GM21786 (cell line): ENCODE measurements around the gene PRKCE.

Experiments
- ATAC-seq: cut with Tn5 transposase; IDR thresholded peaks from one replicate; pipeline ENCODE4 v1.9.1; 2021; ENCODE audit not compliant: unreplicated experiment

PRKCE gene

DNA sequence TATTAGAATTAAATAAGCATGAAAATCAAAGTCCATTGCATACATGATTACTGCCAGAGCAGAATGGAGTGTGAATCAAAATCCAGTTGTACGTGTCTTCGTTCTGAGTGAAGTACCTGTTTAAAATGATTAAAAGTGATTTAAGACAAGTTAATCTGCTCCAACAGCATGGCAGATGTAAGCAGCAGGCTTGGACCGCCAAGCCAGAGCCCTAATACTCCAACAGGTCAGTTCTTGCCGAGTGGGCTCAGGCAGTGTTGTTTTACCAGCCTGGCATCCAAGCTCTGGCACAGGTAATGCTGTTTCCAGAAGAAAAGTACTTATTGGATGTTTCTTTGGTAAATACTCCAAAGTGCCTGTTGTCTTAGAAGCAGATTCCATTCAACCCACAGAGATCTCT lies 474.3 kb downstream of the PRKCE start:
- no peak for ATAC-seq

DNA sequence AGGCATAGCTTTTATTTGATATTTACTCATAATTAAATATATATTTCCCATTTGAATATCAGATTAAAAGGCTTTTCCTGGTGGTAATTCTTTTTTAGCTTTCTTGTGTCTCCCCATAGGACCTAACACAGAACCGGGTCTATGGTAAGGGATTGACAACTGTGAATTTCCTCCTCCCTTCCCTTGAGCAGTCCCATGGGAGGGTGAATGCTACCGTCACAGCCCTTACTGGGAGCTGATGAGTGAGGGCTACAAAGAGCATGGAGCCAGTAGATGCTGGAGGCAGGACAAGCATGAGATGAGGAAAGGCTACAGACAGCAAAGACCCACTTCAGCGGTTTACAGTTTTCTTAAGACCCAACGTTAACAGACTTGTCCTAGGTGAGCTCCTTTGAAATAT lies 475.1 kb downstream of the PRKCE start:
- no peak for ATAC-seq

DNA sequence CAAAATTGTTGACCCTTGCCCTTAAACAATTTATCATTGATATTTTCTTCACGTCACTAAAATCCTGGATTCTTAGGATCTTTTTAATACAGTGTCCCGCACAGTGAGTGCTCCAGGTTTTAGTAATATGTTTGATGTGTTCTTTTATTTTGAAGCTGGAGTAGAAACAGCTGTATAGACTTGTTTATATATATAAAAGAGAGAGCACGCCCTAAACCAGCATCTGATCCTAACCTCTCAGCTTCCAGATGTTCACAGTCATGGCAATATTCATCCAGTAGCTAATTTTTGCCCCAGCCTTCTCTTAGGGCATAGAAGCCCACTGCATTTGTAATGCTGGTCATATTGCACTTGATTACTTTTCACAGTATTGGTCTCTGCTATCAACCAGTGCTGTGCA lies 475.7 kb downstream of the PRKCE start:
- no peak for ATAC-seq

DNA sequence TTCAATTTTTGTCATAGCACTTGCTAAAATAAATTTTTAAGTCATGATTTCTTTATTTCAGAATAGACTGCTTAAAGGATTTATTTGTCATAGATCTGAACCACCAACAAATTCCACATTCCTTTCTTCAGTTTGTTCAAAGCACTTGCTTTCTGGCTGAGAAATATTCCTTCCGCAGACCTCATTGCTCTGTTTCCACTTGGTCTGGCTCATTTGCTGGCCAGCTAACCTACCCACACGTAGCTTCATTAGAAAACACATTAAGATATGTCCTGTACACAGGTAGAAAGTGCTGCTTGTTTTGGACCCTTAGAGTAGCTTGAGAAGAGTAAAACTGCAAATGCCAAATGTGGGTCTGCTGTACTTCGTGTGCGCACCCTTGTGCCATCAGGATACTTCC lies 479.0 kb downstream of the PRKCE start:
- no peak for ATAC-seq

DNA sequence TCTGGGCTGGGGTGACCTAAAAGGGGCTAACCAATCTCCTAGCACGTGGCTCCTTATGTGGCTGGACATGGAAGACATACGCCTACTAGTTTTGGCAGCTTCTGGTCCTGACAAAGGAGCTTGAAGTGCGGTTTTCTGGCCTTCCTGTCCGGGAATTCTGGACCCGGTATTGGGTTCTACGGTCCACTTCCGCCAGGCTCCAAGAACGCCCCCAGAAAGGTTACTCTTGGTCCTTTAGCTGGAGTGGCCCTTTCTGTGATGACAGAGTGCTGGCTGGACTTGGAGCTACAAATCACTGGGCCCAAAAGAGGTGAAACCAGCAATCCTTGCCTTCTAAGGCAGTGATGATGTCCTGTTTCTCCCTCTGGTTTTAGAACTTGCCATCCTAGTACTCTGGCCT lies 481.5 kb downstream of the PRKCE start:
- ATAC-seq = no peak

DNA sequence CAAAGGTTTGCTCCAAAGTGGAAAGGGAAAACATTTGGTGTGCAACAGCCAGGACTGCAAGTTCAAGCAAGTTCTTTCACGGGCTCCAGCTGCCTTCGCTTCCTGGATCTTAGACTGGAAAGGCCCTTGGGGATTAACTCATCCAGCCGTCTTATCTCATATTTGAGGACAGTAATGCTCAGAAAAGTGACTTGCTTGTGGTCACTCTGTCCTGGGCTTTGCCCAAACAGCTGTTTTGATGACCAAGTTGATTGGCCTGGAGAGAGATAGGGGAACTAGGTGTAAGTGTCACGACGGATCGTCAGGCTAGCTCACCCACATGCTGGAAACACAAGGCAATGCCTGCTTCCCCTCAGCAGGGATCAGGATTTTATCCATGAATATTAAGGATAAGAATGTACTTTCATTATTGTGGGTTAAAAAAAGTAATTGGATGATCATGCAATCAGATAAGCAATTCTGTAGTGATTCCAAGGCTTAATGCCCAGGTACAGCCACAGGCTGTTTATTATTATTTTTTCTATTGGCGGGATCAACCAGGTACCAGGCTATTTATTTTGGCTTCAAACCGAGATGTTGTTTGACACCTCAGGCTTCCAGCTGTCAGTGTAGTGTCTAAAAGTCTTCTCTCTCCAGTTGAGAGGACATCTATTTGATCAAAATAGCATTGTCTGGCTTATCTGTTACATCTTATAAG lies 483.2 kb downstream of the PRKCE start:
- no peak for ATAC-seq

DNA sequence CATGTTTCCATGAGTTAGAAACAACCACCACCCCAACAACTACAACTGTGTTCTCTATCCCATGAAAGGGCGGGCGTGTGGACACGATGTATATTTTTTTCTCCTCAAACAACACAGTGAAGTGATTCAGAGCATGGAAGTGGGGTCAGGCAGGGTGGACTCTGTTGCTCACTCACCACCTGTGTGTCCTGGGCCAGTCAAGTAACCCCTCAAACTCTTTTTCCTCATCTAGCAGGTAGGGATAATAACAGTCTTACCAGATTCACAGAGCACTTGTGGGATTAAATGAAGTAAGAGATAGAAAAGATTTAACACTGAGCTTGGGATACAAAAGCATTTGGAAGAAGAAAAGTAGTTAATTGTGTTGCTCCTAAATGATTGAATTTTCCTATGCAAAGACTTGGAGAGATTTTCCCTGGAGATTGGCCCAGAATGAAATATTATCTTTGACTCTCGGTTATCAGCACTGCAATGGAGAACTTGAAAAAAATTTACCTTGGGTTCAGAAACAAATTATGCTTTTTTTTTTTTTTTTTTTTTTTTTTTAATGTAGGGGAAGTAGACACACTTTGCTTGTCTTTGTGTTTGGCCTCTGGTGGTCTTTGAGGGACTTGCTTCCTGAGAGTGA lies 483.9 kb downstream of the PRKCE start:
- no peak for ATAC-seq

DNA sequence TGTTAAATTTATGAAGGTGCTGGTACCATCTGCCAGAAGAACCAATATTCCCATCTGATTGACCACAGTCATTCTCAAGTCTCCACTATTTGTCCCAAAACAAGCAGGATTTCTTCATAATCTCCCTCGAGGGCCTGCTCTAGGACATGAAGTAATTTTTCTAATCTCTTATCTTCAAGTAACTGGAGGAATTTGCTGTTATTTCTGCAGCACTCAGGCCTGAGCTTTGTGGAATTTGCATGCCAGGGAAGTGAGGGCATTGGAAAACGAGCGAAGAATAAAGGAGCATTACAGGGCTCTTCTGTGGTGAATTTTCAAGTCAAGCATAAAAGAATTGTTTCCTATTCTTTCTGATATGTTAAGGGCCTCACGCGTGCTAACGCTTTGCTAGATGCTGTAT lies 484.5 kb downstream of the PRKCE start:
- no peak for ATAC-seq

DNA sequence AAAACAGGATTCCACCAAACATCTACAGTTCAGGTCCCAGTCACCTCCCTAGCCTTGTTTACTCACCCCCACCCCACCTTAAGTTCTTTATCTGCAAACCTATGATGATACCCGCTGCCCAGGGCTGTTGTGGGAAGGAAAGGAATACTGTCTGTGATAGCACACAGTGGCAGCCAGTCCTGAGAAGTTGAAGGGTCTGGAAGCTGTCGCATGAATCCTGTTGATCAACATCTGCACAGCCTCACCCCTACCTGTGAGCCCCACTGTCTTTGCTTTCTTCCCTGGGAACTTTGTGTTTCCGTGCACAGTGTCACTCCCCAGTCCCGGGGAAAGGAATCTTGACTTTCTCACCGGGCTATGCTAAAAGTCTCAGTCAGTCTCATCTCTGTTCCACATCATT lies 485.0 kb downstream of the PRKCE start:
- ATAC-seq = no peak

DNA sequence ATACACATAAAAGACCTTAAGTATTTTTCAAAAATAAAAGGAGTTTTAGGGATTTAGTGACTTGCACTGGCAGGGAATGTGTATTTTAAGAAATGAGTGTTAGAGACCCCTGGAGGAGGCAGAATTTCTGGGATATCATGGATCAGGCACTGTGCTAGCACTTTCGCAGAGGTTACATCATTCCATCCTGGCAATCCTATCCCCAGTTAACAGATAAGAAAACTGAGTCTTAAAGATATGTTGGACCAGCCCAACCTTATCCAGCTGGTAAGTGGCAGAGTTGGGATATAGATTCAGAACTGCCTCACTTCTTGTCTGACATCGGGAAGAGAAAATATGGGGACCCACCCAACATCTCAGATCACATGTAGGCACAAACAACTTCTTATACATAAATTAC lies 485.5 kb downstream of the PRKCE start:
- ATAC-seq = no peak

DNA sequence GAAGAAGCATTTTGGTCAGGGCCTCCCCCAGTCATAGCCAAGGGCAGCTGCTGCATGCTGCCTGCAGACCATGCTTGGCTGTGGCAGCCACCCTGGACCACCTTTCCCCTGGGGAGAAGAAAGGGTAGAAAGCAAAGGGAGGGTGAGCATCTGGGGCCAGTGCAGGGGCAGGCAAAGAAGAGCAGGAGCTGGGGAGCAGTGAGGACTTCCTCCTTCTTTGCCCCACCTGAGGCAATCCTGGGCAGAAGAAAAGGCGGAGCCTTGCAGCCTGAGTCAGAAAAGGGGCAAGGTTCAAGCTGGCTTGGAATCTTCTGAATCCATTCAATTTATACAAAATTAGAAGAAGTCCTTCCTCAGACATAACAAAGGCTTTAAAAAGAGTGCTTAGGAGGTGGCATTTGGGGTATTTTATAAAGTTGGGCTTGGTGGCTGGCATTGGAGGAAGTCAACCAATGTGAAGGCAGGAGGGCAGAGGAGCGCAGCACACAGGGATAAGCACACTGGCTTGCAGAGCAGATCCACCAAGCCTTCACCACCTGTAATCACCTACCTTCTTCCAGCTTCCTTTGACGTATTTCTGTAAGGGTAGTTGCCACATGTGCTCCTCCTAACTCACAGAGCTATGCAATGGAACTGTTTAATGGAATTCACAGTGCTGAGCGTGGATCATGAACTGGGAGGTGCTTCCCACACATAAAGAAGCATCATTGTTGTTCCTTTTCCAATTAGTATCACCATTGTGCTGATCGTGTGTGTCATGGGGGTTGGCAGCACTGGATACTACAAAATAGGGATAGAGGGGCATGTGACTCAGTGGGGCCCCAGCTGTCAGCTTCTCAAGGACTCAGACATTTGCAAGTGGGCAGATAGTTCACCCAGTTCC lies 491.3 kb downstream of the PRKCE start:
- no peak for ATAC-seq

DNA sequence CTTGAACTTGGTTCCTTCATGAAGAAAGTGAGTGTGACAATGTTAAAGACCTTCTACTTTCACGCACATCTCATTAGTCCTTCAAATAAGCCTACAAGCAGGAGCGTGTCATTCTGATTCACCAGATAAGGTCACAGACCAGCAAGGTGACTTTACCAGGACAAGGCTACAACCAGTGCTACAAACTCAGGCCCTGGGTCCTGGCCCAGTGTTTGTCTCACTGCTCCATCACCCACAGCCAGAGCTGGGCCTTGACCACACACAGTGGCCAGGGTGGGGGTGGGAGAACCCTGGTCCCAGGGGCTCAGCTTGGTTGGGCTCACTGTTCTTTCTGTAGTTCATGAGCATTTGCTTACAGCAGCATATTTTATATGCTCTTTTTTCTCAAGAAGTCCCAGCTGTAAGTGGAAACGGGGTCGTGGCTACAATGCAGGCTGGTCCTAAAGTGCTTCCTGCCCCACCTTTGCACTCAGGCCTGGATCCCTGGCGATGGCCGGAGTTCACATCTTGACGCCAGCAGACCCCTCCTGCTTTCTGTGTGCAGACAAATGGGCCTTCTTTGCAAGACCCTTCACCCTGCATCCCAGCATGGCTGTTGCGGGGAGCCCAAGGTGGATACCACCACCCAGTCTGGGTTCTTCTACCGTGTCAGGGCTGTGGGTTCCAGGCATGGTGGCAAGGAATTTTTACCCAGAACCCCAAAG lies 492.1 kb downstream of the PRKCE start:
- no peak for ATAC-seq

DNA sequence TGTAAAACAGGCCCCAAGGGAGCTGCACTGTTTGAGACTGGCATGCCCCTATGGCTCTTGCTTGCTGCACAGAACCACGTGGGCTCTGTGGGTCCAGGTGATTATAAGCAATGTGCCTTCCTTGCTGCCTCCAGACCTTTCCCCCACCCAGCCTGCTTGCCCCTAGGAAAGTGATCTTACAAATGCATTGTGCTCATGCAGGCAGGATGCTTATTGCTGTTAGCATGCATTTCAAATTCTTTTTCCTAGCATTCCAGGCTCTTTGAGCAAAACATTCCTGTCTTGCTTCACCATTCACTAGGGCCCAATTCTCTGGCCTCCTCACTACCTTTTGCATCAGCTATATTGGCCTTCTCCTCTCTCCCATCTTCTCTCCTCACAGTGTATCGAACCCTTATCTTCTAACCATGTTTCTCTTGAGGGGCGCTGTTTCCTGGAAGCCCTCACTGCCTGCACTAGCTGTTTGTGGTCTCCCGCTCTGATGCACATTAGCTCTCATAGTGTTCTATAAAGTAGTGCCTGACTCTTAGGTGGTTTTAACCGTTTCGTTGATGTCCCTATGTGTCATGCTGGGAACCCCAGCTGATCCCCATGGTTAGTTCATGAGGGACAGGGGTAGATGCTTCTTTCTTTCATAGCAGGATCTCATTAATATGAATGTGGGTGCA lies 492.8 kb downstream of the PRKCE start:
- ATAC-seq = no peak

DNA sequence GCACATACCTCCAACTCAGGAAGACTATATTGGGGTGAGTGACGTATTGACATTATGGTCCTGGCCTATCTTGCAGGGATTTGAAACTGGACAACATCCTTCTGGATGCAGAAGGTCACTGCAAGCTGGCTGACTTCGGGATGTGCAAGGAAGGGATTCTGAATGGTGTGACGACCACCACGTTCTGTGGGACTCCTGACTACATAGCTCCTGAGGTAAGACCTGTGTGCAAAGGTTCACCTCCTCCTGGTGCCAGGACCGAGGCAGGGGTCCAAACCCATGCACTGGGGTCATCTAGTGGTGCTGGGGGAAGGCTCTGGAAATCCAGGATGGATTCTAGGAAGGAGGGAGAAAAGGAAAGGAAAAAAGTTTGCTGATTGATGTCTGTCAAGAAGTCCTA lies 493.5 kb downstream of the PRKCE start:
- no peak for ATAC-seq

DNA sequence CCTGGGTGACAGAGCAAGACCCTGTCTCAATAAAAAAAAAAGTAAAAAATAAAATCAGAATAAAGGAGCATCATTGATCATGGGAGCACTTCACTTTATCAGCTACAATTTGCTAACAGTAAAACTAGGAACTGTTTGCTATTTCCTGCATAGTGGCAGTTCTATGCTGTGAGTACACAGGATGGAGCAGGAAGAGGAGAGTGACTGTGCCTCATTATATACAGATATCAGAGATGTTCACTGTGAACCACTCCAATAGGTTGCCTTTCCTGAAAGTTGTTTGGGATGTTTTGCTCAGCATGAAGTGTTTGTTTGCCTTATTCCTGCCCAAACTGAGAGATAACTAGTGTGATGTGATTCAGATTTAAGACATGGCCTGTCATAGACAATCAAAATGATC lies 494.4 kb downstream of the PRKCE start:
- no peak for ATAC-seq

DNA sequence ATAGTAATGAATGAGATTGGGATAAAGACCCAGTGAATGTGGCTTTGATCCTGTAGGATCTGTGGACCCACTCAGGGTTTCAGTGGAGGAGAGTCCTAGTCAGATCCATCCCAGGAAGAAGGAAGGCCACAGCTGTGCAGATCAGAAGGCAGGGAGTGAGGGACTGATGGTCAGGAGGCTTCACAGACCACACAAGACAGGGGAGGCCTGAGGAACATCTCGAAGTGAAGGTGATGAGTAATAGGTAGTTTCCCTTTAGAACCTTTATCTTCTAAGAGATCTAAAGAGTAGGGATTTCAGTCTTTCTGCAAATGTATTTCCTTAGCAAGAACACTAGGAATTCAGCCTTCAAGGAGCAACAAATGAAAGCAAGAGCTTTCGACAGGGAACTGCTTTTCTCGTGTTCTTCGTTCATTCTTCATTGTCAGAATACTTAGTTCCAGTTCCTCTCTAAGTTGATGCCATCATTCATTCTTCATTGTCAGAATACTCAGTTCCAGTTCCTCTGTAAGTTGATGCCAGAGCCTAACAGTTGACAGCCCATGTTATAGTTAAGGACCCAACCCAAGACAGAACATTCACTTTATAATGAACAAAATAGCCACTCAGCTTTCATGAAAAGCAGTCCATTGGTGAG lies 495.5 kb downstream of the PRKCE start:
- no peak for ATAC-seq

DNA sequence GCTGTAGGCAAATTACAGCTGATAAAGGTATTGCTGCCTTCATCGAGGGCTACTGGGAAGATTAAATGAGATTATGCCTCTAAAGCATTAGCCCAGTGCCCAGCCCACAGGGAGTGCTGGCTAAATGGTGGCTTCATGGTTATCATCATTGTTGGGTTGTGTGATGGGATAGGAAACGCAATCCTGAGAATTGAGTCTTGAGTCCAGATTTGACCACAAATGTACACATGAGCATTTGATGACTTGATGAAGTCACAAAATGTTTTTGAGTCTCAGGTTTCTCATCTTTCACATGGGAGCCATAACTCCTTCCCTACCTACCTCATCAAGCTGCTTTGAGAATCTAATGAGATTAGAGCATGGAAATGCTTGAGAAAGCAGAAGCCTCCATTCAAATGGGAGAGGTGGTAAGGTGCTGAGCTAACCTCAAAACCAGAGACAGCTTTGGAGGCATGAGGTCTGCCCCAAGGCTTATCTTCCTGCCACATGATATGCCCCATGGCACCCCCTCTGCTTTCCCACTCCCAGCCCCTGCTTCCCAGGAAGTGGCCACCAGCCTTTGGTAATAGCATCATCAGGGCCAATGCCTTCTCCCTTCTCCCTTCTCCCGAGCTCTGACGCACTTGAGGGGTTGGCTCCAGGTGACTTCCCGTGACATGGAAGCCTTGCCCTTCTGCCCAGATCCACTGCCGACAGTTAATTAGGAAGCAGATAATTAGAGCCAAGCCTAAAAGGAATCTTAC lies 496.3 kb downstream of the PRKCE start:
- ATAC-seq = no peak

DNA sequence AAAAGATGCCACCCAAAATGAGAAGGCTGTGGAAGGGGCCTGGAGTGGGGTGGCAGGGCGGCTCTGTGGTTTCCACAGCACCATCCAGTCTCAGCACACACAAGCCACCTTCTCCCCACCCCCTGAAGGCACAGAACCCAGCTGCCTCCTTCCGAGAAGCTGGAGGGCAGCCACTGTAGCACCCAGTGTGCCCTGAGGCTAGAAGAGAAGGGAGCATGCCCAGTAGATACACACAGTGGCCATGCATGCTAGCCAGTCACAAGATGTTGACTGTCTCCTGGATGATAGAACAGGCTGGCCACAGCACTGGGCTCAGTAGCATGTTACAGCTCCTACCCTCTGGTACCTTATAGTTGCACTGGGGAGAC lies 496.9 kb downstream of the PRKCE start:
- no peak for ATAC-seq

DNA sequence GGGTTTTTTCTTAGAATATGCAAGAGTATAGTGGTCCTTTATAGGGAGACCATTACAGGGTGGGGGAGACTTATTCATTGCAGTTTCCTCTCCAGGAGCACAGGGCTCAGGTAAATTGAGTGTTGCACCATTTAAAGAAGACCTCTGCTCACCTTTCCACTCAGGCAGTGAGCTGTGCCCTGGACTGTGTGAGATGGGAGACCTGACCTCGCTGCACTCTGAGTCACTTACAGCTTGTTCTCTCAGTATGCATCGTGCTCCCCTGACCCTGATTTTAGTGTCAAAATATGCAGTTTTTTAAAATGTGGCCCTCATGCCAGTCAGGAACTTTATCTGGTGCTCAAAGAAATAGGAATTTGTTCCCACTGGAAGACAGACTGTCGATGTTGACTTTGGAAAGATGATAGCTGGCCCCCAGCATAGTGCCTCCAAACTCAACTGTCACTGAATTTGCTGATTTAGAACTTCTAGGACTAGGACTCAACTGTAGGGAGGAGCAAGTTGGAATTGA lies 499.0 kb downstream of the PRKCE start:
- ATAC-seq = no peak

DNA sequence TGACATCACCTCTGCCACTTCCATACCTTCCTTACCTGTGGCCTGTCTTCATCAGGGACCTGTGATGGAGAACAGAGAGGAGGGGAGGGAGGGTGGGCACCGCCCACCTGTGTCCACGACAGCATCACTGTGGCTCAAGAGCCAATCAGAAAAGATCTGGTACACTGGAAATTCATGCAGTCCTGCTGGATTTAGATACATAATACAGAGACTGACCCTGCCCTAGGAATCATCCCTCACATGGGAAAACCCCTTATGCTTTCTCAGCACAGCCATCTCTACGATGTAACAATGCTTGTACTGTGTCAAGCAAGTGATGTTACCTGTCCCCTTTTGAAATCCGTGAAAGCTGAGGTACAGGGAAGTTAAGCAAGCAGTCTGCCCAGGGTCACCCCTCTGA lies 500.1 kb downstream of the PRKCE start:
- no peak for ATAC-seq
